ENCODE measurements around the gene ANXA4. TPM values are rescaled to one million over a fixed set of nuclear protein-coding genes. Genes with fewer than 3 reads are reported as not detected.

Gene ANXA4
- total RNA-seq, 5 donors from 2014 or later (not counting 1 experiment from before 2014, with no cell fraction given) = 10.4 to 27.6 (median 20.0) TPM

GRCh38 chr2:69742322-69742952 is 503 bp downstream of the ANXA4 start:
- CTCF ChIA-PET = no interaction called here
- H3K9me3 Mint-ChIP-seq = no peaks in the 10 kb centered on the region
- H3K4me1 Mint-ChIP-seq = peaks cover 12 to 31% (median 17%) of the 10 kb centered on the region in 3 donors
- WGBS (ENCODE audit: insufficient coverage) = 19% methylated on average over 19 of the region's 22 CpGs
- Histone ChIP-seq H3K36me3 (ENCODE audit: control insufficient read depth in 2 of 2, extremely low read depth in 1 of 2, insufficient read depth in 1 of 2, low read length in 1 of 2) (no peaks in the 10 kb centered on the region), H3K9me3 (no peaks in the 10 kb centered on the region), H3K4me1 (ENCODE audit: control insufficient read depth in 1 of 2, extremely low read depth in 1 of 2, insufficient read depth in 2 of 2, low read length in 2 of 2) (peaks cover 2 to 15% of the 10 kb centered on the region in 2 experiments), H3K27me3 (replicated peaks in 1 of 2; ENCODE audit: control insufficient read depth in 2 of 2, extremely low read depth in 1 of 2, insufficient read depth in 2 of 2, low read length in 1 of 2) (peaks cover 0 to 3% of the 10 kb centered on the region in 2 experiments), H3K4me3 (ENCODE audit: control insufficient read depth in 1 of 2, extremely low read depth in 1 of 2, low read length in 1 of 2) (peak overlapping the region; percentile 79 to 82), H3K27ac (ENCODE audit: low read length) (no peak overlapping the region)
- no peaks in the 10 kb centered on the region for H3K27me3 Mint-ChIP-seq
- H3K27ac Mint-ChIP-seq = peak overlapping the region; percentile 70 to 71
- DNase-seq (no peak), ATAC-seq (replicated peaks in 1 of 4) (peak in 1 of 4 experiments; percentile 16)
- POLR2A ChIA-PET = interaction anchor here in 1 of 2 donors (0.5 kb wide), 1 partner anchor 127 kb away, joined by 4 read pairs; no protein-coding TSS in a partner anchor
- peak overlapping the region; percentile 92 to 95 (median 92) for H3K4me3 Mint-ChIP-seq
- H3K36me3 Mint-ChIP-seq = peaks cover 3% of the 10 kb centered on the region

GRCh38 chr2:69743847-69744264 is 1.9 kb downstream of the ANXA4 start:
- no peak overlapping the region for H3K27ac ChIP-seq (ENCODE audit: low read length)
- Mint-ChIP-seq H3K4me3 (no peak overlapping the region), H3K27me3 (no peaks in the 10 kb centered on the region), H3K27ac (no peak overlapping the region), H3K4me1 (peaks cover 12 to 31% (median 17%) of the 10 kb centered on the region in 3 donors), H3K36me3 (peaks cover 4% of the 10 kb centered on the region), H3K9me3 (no peaks in the 10 kb centered on the region)
- ATAC-seq (replicated peaks in 1 of 4) = no peak
- H3K36me3 ChIP-seq (ENCODE audit: control insufficient read depth in 2 of 2, extremely low read depth in 1 of 2, insufficient read depth in 1 of 2, low read length in 1 of 2) = no peaks in the 10 kb centered on the region
- no peak for DNase-seq
- no peaks in the 10 kb centered on the region for H3K9me3 ChIP-seq
- H3K4me3 ChIP-seq (ENCODE audit: control insufficient read depth in 1 of 2, extremely low read depth in 1 of 2, low read length in 1 of 2) = no peak overlapping the region
- ChIA-PET POLR2A (interaction anchor here in 1 of 2 donors (0.5 kb wide), 1 partner anchor 57 kb away, joined by 4 read pairs; no protein-coding TSS in a partner anchor), CTCF (interaction anchor here in 1 of 2 donors (1.0 to 1.1 kb wide), 2 partner anchors 19 to 69 kb away, joined by 4 to 10 read pairs; no protein-coding TSS in a partner anchor)
- peaks cover 2 to 15% of the 10 kb centered on the region in 2 experiments for H3K4me1 ChIP-seq (ENCODE audit: control insufficient read depth in 1 of 2, extremely low read depth in 1 of 2, insufficient read depth in 2 of 2, low read length in 2 of 2)
- 100% methylated on average over 1 of the region's 2 CpGs for WGBS (ENCODE audit: insufficient coverage)
- peaks cover 0 to 3% of the 10 kb centered on the region in 2 experiments for H3K27me3 ChIP-seq (replicated peaks in 1 of 2; ENCODE audit: control insufficient read depth in 2 of 2, extremely low read depth in 1 of 2, insufficient read depth in 2 of 2, low read length in 1 of 2)

GRCh38 chr2:69744456-69744855 is 2.5 kb downstream of the ANXA4 start:
- ChIA-PET POLR2A (interaction anchor here in 1 of 2 donors (0.6 kb wide), 1 partner anchor 208 kb away, joined by 4 read pairs; no protein-coding TSS in a partner anchor), CTCF (interaction anchor here (0.5 to 1.0 kb wide), 3 partner anchors 20 to 172 kb away, joined by 4 to 10 read pairs (median 5); no protein-coding TSS in a partner anchor)
- Mint-ChIP-seq H3K9me3 (no peaks in the 10 kb centered on the region), H3K27ac (no peak overlapping the region), H3K27me3 (no peaks in the 10 kb centered on the region), H3K36me3 (peaks cover 9% of the 10 kb centered on the region), H3K4me3 (no peak overlapping the region), H3K4me1 (peaks cover 12 to 33% (median 17%) of the 10 kb centered on the region in 3 donors)
- no peak overlapping the region for H3K4me3 ChIP-seq (ENCODE audit: control insufficient read depth in 1 of 2, extremely low read depth in 1 of 2, low read length in 1 of 2)
- WGBS (ENCODE audit: insufficient coverage) = no CpG with 5 or more reads among the region's 3 CpGs
- no peaks in the 10 kb centered on the region for H3K9me3 ChIP-seq
- ATAC-seq (replicated peaks in 1 of 4) (no peak), DNase-seq (no peak)
- H3K4me1 ChIP-seq (ENCODE audit: control insufficient read depth in 1 of 2, extremely low read depth in 1 of 2, insufficient read depth in 2 of 2, low read length in 2 of 2) = peaks cover 2 to 15% of the 10 kb centered on the region in 2 experiments
- H3K36me3 ChIP-seq (ENCODE audit: control insufficient read depth in 2 of 2, extremely low read depth in 1 of 2, insufficient read depth in 1 of 2, low read length in 1 of 2) = no peaks in the 10 kb centered on the region
- H3K27ac ChIP-seq (ENCODE audit: low read length) = no peak overlapping the region
- H3K27me3 ChIP-seq (replicated peaks in 1 of 2; ENCODE audit: control insufficient read depth in 2 of 2, extremely low read depth in 1 of 2, insufficient read depth in 2 of 2, low read length in 1 of 2) = peaks cover 0 to 3% of the 10 kb centered on the region in 2 experiments

GRCh38 chr2:69745035-69745434 is 3.1 kb downstream of the ANXA4 start:
- no peak overlapping the region for H3K27ac Mint-ChIP-seq

GRCh38 chr2:69750246-69750645 is 8.3 kb downstream of the ANXA4 start:
- DNase-seq (no peak), ATAC-seq (replicated peaks in 1 of 4) (no peak)
- Mint-ChIP-seq H3K4me1 (peaks cover 6 to 18% (median 7%) of the 10 kb centered on the region in 3 donors), H3K27me3 (no peaks in the 10 kb centered on the region), H3K27ac (no peak overlapping the region), H3K4me3 (no peak overlapping the region), H3K9me3 (no peaks in the 10 kb centered on the region), H3K36me3 (peaks cover 9% of the 10 kb centered on the region)
- H3K4me1 ChIP-seq (ENCODE audit: control insufficient read depth in 1 of 2, extremely low read depth in 1 of 2, insufficient read depth in 2 of 2, low read length in 2 of 2) = no peaks in the 10 kb centered on the region
- no peak overlapping the region for H3K27ac ChIP-seq (ENCODE audit: low read length)
- ChIA-PET CTCF (interaction anchor here in 1 of 2 donors (0.6 kb wide), 1 partner anchor 9 kb away, joined by 3 read pairs; no protein-coding TSS in a partner anchor), POLR2A (no interaction called here)
- H3K27me3 ChIP-seq (replicated peaks in 1 of 2; ENCODE audit: control insufficient read depth in 2 of 2, extremely low read depth in 1 of 2, insufficient read depth in 2 of 2, low read length in 1 of 2) = no peaks in the 10 kb centered on the region
- H3K9me3 ChIP-seq = no peaks in the 10 kb centered on the region
- 91% methylated on average over 5 of the region's 6 CpGs for WGBS (ENCODE audit: insufficient coverage)
- H3K36me3 ChIP-seq (ENCODE audit: control insufficient read depth in 2 of 2, extremely low read depth in 1 of 2, insufficient read depth in 1 of 2, low read length in 1 of 2) = no peaks in the 10 kb centered on the region
- no peak overlapping the region for H3K4me3 ChIP-seq (ENCODE audit: control insufficient read depth in 1 of 2, extremely low read depth in 1 of 2, low read length in 1 of 2)

More at GRCh38 chr2:69745035-69745434, 3.1 kb downstream of the ANXA4 start:
- H3K9me3 ChIP-seq = no peaks in the 10 kb centered on the region
- Mint-ChIP-seq H3K4me1 (peaks cover 12 to 33% (median 17%) of the 10 kb centered on the region in 3 donors), H3K36me3 (peaks cover 9% of the 10 kb centered on the region), H3K9me3 (no peaks in the 10 kb centered on the region), H3K27me3 (no peaks in the 10 kb centered on the region), H3K4me3 (no peak overlapping the region)
- WGBS (ENCODE audit: insufficient coverage) = 100% methylated on average over 1 of the region's 2 CpGs
- no peak overlapping the region for H3K4me3 ChIP-seq (ENCODE audit: control insufficient read depth in 1 of 2, extremely low read depth in 1 of 2, low read length in 1 of 2)
- H3K27ac ChIP-seq (ENCODE audit: low read length) = no peak overlapping the region
- ATAC-seq (replicated peaks in 1 of 4) (no peak), DNase-seq (no peak)
- ChIA-PET CTCF (interaction anchor here (0.5 to 1.0 kb wide), 3 partner anchors 20 to 911 kb away, joined by 3 to 5 read pairs (median 4); no protein-coding TSS in a partner anchor), POLR2A (interaction anchor here in 1 of 2 donors (0.6 kb wide), 1 partner anchor 208 kb away, joined by 4 read pairs; no protein-coding TSS in a partner anchor)
- H3K36me3 ChIP-seq (ENCODE audit: control insufficient read depth in 2 of 2, extremely low read depth in 1 of 2, insufficient read depth in 1 of 2, low read length in 1 of 2) = no peaks in the 10 kb centered on the region
- H3K27me3 ChIP-seq (replicated peaks in 1 of 2; ENCODE audit: control insufficient read depth in 2 of 2, extremely low read depth in 1 of 2, insufficient read depth in 2 of 2, low read length in 1 of 2) = peaks cover 0 to 3% of the 10 kb centered on the region in 2 experiments
- peaks cover 2 to 15% of the 10 kb centered on the region in 2 experiments for H3K4me1 ChIP-seq (ENCODE audit: control insufficient read depth in 1 of 2, extremely low read depth in 1 of 2, insufficient read depth in 2 of 2, low read length in 2 of 2)

GRCh38 chr2:69753659-69754363 is 11.9 kb downstream of the ANXA4 start:
- CTCF ChIA-PET = interaction anchor here in 1 of 2 donors (1.0 kb wide), 1 partner anchor 29 kb away, joined by 4 read pairs; no protein-coding TSS in a partner anchor
- Histone ChIP-seq H3K27ac (ENCODE audit: low read length) (no peak overlapping the region), H3K36me3 (ENCODE audit: control insufficient read depth in 2 of 2, extremely low read depth in 1 of 2, insufficient read depth in 1 of 2, low read length in 1 of 2) (peaks cover 0 to 5% of the 10 kb centered on the region in 2 donors), H3K4me1 (ENCODE audit: control insufficient read depth in 1 of 2, extremely low read depth in 1 of 2, insufficient read depth in 2 of 2, low read length in 2 of 2) (no peaks in the 10 kb centered on the region), H3K4me3 (ENCODE audit: control insufficient read depth in 1 of 2, extremely low read depth in 1 of 2, low read length in 1 of 2) (no peak overlapping the region), H3K27me3 (replicated peaks in 1 of 2; ENCODE audit: control insufficient read depth in 2 of 2, extremely low read depth in 1 of 2, insufficient read depth in 2 of 2, low read length in 1 of 2) (no peaks in the 10 kb centered on the region), H3K9me3 (no peaks in the 10 kb centered on the region)
- H3K36me3 Mint-ChIP-seq = peaks cover 6% of the 10 kb centered on the region
- H3K27me3 Mint-ChIP-seq = no peaks in the 10 kb centered on the region
- no peak overlapping the region for H3K4me3 Mint-ChIP-seq
- no CpG with 5 or more reads among the region's 3 CpGs for WGBS (ENCODE audit: insufficient coverage)
- no peak for ATAC-seq (replicated peaks in 1 of 4)
- DNase-seq = no peak
- POLR2A ChIA-PET = no interaction called here
- H3K4me1 Mint-ChIP-seq = peaks cover 7 to 22% (median 10%) of the 10 kb centered on the region in 3 donors
- no peaks in the 10 kb centered on the region for H3K9me3 Mint-ChIP-seq
- peak overlapping the region in 1 of 2 donors; percentile 18 for H3K27ac Mint-ChIP-seq
